GM12878 (cell line): Measurements from ENCODE around the gene GRB10. TPM values are rescaled to one million over a fixed set of nuclear protein-coding genes. Genes with fewer than 3 reads are reported as not detected.

ENCODE experiments used
- ATAC-seq: fragments of 200-7000 bp; cut with Tn5 transposase; 3 replicates; pipeline ENCODE4 v1.9.1; 2020; ENCODE audit warnings: mild to moderate bottlenecking, moderate library complexity
- BruUV-seq: library from RNA; stranded (reverse); fragments of 400-500 nt; replicated peaks from 2 replicates; lab custom pipeline; 2021; lab: Mats Ljungman, UMichigan
- CTCF ChIA-PET: fragments of 300-600 bp; sonication (Branson Sonifier 250); formaldehyde crosslinking; extraction: SDS; loops from one replicate; lab custom pipeline; 2021; ENCODE audit warnings: inconsistent platforms; lab: Yijun Ruan, JAX
- POLR2A ChIA-PET: fragments of 350-600 bp; formaldehyde crosslinking; extraction: SDS; loops from one replicate; lab custom pipeline; 2021; ENCODE audit warnings: inconsistent platforms; lab: Charles Lee
- RAD21 ChIA-PET: fragments of 300-600 bp; sonication (Branson Sonifier 250); formaldehyde crosslinking; loops from one replicate; lab custom pipeline; 2023; ENCODE audit warnings: antibody characterized with exemption; ENCODE audit not compliant: unreplicated experiment; lab: Charles Lee
- SMC1A ChIA-PET: fragments of 300-600 bp; sonication (Branson Sonifier 250); formaldehyde crosslinking; loops from one replicate; lab custom pipeline; 2023; ENCODE audit not compliant: unreplicated experiment, uncharacterized antibody; lab: Charles Lee
- DNase-seq: peaks from one replicate; pipeline ENCODE4 v3.0.0-alpha.2; 2011; ENCODE audit warnings: low read depth, low spot score
- FAIRE-seq: peaks from 3 replicates; lab custom pipeline; 2011; peaks lifted over from hg19 to GRCh38; lab: Jason Lieb, UNC
- H2AFZ ChIP-seq: 2 replicates; pipeline ENCODE4 v1.6.0; 2011; ENCODE audit warnings: low read depth, low read length, control low read depth; ENCODE audit not compliant: control insufficient read depth
- H3K27ac ChIP-seq: 2 replicates; pipeline ENCODE4 v1.5.1; 2011; ENCODE audit warnings: control low read depth; ENCODE audit not compliant: control insufficient read depth, insufficient read depth
- H3K27me3 ChIP-seq, 2 experiments: replicated peaks in 1 of 2; 2 replicates each; pipeline versions ENCODE4 v1.6.0 to v1.6.1; 2011; ENCODE audit warnings: low read length in 1 of 2; ENCODE audit not compliant: control insufficient read depth in 2 of 2, insufficient read depth in 2 of 2
- H3K36me3 ChIP-seq, 2 experiments: 2 replicates each; pipeline ENCODE4 v1.5.1; 2011; ENCODE audit warnings: low read length in 1 of 2; ENCODE audit not compliant: control insufficient read depth in 2 of 2, insufficient read depth in 2 of 2
- H3K4me1 ChIP-seq: 2 replicates; pipeline ENCODE4 v1.6.1; 2011; ENCODE audit warnings: mild to moderate bottlenecking, low read length, moderate library complexity, mixed read lengths; ENCODE audit not compliant: control insufficient read depth, insufficient read depth
- H3K4me2 ChIP-seq: 2 replicates; pipeline ENCODE4 v1.6.0; 2011; ENCODE audit warnings: control low read depth; ENCODE audit not compliant: control insufficient read depth, insufficient read depth
- H3K4me3 ChIP-seq: fragments of 200-600 bp; sonication (generic); 2 replicates; pipeline ENCODE4 v1.5.1; 2016
- H3K79me2 ChIP-seq: 2 replicates; pipeline ENCODE4 v1.6.0; 2011; ENCODE audit warnings: low read length; ENCODE audit not compliant: control insufficient read depth, insufficient read depth
- H3K9ac ChIP-seq: 2 replicates; pipeline ENCODE4 v1.8.0; 2011; ENCODE audit warnings: low read length, control low read depth, mixed read lengths; ENCODE audit not compliant: control insufficient read depth, insufficient read depth
- H3K9me3 ChIP-seq: replicated peaks from 3 replicates; pipeline ENCODE4 v1.5.1; 2011; ENCODE audit warnings: mild to moderate bottlenecking, low read length; ENCODE audit not compliant: control insufficient read depth, insufficient read depth
- H4K20me1 ChIP-seq: 2 replicates; pipeline ENCODE4 v1.6.0; 2011; ENCODE audit not compliant: control insufficient read depth, insufficient read depth
- BCL3 ChIP-seq: IDR thresholded peaks from 2 replicates; pipeline ENCODE4 v1.6.1; 2011; ENCODE audit warnings: borderline replicate concordance, low read depth, mild to moderate bottlenecking, moderate library complexity, low read length; ENCODE audit not compliant: insufficient read depth, poor library complexity, severe bottlenecking
- DPF2 ChIP-seq: fragments of 450-650 bp; IDR thresholded peaks from 2 replicates; pipeline ENCODE4 v1.6.1; 2017; ENCODE audit warnings: mild to moderate bottlenecking
- FOS ChIP-seq: IDR thresholded peaks from 3 replicates; pipeline ENCODE4 v1.6.1; 2011; ENCODE audit warnings: borderline replicate concordance; ENCODE audit not compliant: insufficient read length; ENCODE audit errors: extremely low read depth
- MYB ChIP-seq: fragments of 150-350 bp; IDR thresholded peaks from 2 replicates; pipeline ENCODE4 v1.6.1; 2014; ENCODE audit warnings: mild to moderate bottlenecking, low read depth, low read length, borderline replicate concordance
- WGBS: methylation state at CpG from one replicate; pipeline ENCODE4 v1.1.6; 2016; ENCODE audit warnings: low lambda C conversion rate; ENCODE audit not compliant: insufficient replicate concordance, insufficient coverage; ENCODE audit errors: missing lambda C conversion rate; 5-methylcytosine and 5-hydroxymethylcytosine counted together
- in situ Hi-C: fragments of 300-500 bp; cut with MboI; formaldehyde crosslinking; loops from 9 replicates; pipeline ENCODE4 v1.14.3; 2018; ENCODE audit warnings: mixed read lengths
- intact Hi-C: fragments of 100-400 bp; cut with micrococcal nuclease; formaldehyde crosslinking; loops from one replicate; pipeline ENCODE4 v1.14.2; 2022; ENCODE audit not compliant: unreplicated experiment
- polyA plus RNA-seq, 11 experiments: library from polyadenylated mRNA; depleted of rRNA in 4 of 11; unstranded in 6 of 11; stranded (reverse) in 5 of 11; fragments of >200 nt; fragmentation: Nextera tagmentation in 4 of 11; fragmentation: Illumina TruSeq in 1 of 11; extraction: Ambion mirVana in 4 of 11; extraction: Trizol in 1 of 11; gene quantifications; 1 replicate in 1 of 11; 2 replicates in 10 of 11; pipeline versions ENCODE4 v1.2.1 to v1.2.3, GENCODE V29; 2011 to 2016; ENCODE audit warnings: inconsistent platforms in 2 of 11, missing spikeins in 2 of 11, low read depth in 1 of 11
- total RNA-seq, 4 experiments: library from RNA; depleted of rRNA in 3 of 4; stranded (reverse); fragments of >200 nt in 3 of 4; fragmentation: Illumina TruSeq in 1 of 4; extraction: Trizol in 1 of 4; gene quantifications; 2 replicates each; pipeline versions ENCODE4 v1.2.1 to v1.2.3, GENCODE V29; 2013 to 2021
- TF ChIP-seq, protein P1 (sequence below): fragments of 450-650 bp; IDR thresholded peaks from 2 replicates; pipeline ENCODE4 v1.6.1; 2017; ENCODE audit warnings: mild to moderate bottlenecking, moderate library complexity

Gene GRB10
- total and polyA plus RNA-seq, 10 of the 15 experiments (the other 5 are each of a cell fraction or from before 2014, with no cell fraction given) = 0.04 to 0.33 TPM; not detected in 8

GRCh38 chr7:50695026-50695425 lies 87.7 kb downstream of the GRB10 start:
- FAIRE-seq (no peak), ATAC-seq (no peak), DNase-seq (no peak)
- no TSS peak for BruUV-seq
- CTCF ChIA-PET = no interaction called here
- Histone ChIP-seq H3K9ac (no peak overlapping the region), H3K4me1 (no peaks in the 10 kb centered on the region), H3K4me3 (no peak overlapping the region), H3K36me3 (no peaks in the 10 kb centered on the region), H2AFZ (no peak overlapping the region), H3K4me2 (no peak overlapping the region), H3K27ac (no peak overlapping the region), H3K9me3 (no peaks in the 10 kb centered on the region), H4K20me1 (no peaks in the 10 kb centered on the region), H3K79me2 (no peaks in the 10 kb centered on the region), H3K27me3 (no peaks in the 10 kb centered on the region; a peak in 3 of 4 replicates)
- in situ Hi-C loops = no loop called here
- intact Hi-C loops = no loop called here
- SMC1A ChIA-PET = no interaction called here
- 0% methylated on average over 2 of the region's 2 CpGs for WGBS
- TF ChIP-seq, protein P1, sequence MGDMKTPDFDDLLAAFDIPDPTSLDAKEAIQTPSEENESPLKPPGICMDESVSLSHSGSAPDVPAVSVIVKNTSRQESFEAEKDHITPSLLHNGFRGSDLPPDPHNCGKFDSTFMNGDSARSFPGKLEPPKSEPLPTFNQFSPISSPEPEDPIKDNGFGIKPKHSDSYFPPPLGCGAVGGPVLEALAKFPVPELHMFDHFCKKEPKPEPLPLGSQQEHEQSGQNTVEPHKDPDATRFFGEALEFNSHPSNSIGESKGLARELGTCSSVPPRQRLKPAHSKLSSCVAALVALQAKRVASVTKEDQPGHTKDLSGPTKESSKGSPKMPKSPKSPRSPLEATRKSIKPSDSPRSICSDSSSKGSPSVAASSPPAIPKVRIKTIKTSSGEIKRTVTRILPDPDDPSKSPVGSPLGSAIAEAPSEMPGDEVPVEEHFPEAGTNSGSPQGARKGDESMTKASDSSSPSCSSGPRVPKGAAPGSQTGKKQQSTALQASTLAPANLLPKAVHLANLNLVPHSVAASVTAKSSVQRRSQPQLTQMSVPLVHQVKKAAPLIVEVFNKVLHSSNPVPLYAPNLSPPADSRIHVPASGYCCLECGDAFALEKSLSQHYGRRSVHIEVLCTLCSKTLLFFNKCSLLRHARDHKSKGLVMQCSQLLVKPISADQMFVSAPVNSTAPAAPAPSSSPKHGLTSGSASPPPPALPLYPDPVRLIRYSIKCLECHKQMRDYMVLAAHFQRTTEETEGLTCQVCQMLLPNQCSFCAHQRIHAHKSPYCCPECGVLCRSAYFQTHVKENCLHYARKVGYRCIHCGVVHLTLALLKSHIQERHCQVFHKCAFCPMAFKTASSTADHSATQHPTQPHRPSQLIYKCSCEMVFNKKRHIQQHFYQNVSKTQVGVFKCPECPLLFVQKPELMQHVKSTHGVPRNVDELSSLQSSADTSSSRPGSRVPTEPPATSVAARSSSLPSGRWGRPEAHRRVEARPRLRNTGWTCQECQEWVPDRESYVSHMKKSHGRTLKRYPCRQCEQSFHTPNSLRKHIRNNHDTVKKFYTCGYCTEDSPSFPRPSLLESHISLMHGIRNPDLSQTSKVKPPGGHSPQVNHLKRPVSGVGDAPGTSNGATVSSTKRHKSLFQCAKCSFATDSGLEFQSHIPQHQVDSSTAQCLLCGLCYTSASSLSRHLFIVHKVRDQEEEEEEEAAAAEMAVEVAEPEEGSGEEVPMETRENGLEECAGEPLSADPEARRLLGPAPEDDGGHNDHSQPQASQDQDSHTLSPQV = no peak
- no peak for TF ChIP-seq FOS
- TF ChIP-seq DPF2 = no peak
- TF ChIP-seq MYB = no peak
- no peak for TF ChIP-seq BCL3
- RAD21 ChIA-PET = no interaction called here
- POLR2A ChIA-PET = no interaction called here
